Endothelial cell of hepatic sinusoid (primary cell): Measurements from ENCODE around the gene ARMC6.
"Not testable (repeated sequence)": the region's sequence is repeated elsewhere in the genome, so short reads cannot be mapped to it uniquely, and the experiment has no call there.

Source experiments
- in situ Hi-C: cut with HindIII; loops from 2 replicates; pipeline ENCODE4 v1.10.0; 2017; ENCODE audit warnings: low sequenced_read_pairs

ARMC6 gene

GRCh38 chr19:19022380-19022961, 10.9 kb upstream of the ARMC6 start:
- in situ Hi-C loops = no loop called here

GRCh38 chr19:19023376-19023775, 10.0 kb upstream of the ARMC6 start:
- in situ Hi-C loops = not testable (repeated sequence)

GRCh38 chr19:19025861-19026260, 7.5 kb upstream of the ARMC6 start:
- in situ Hi-C loops = no loop called here

GRCh38 chr19:19026299-19026971, 7.0 kb upstream of the ARMC6 start:
- in situ Hi-C loops = no loop called here

GRCh38 chr19:19027228-19027627, 6.2 kb upstream of the ARMC6 start:
- in situ Hi-C loops = no loop called here

GRCh38 chr19:19028526-19028925, 4.9 kb upstream of the ARMC6 start:
- in situ Hi-C loops = no loop called here

GRCh38 chr19:19031891-19032290, 1.5 kb upstream of the ARMC6 start:
- in situ Hi-C loops = no loop called here

- in situ Hi-C loops = no loop called here
Observed at GRCh38 chr19:19032420-19033175, 805 bp upstream of the ARMC6 start.

GRCh38 chr19:19033176-19033425, 302 bp upstream of the ARMC6 start:
- in situ Hi-C loops = no loop called here

GRCh38 chr19:19034204-19034624, 811 bp downstream of the ARMC6 start:
- in situ Hi-C loops = no loop called here

- in situ Hi-C loops = loop anchor here (5.0 kb wide), 1 partner anchor 83 kb away; no protein-coding TSS in a partner anchor
Observed at GRCh38 chr19:19039901-19040300, 6.5 kb downstream of the ARMC6 start.

GRCh38 chr19:19040417-19040816, 7.0 kb downstream of the ARMC6 start:
- in situ Hi-C loops = loop anchor here (5.0 kb wide), 1 partner anchor 83 kb away; no protein-coding TSS in a partner anchor

GRCh38 chr19:19042732-19043280, 9.4 kb downstream of the ARMC6 start:
- in situ Hi-C loops = loop anchor here (5.0 kb wide), 1 partner anchor 86 kb away; no protein-coding TSS in a partner anchor

- in situ Hi-C loops = loop anchor here (5.0 kb wide), 1 partner anchor 86 kb away; no protein-coding TSS in a partner anchor
Observed at GRCh38 chr19:19043481-19043880, 10.1 kb downstream of the ARMC6 start.

GRCh38 chr19:19043881-19044280, 10.5 kb downstream of the ARMC6 start:
- in situ Hi-C loops = loop anchor here (5.0 kb wide), 1 partner anchor 87 kb away; no protein-coding TSS in a partner anchor

- in situ Hi-C loops = no loop called here
Observed at GRCh38 chr19:19049406-19049805, 16.0 kb downstream of the ARMC6 start.

GRCh38 chr19:19050104-19050503, 16.7 kb downstream of the ARMC6 start:
- in situ Hi-C loops = no loop called here

- in situ Hi-C loops = no loop called here
Observed at GRCh38 chr19:19050731-19051130, 17.3 kb downstream of the ARMC6 start.

- in situ Hi-C loops = no loop called here
Observed at GRCh38 chr19:19051478-19052213, 18.2 kb downstream of the ARMC6 start.

- in situ Hi-C loops = no loop called here
Observed at GRCh38 chr19:19052921-19053320, 19.5 kb downstream of the ARMC6 start.
